Activated T-helper 17 cell treated with anti-CD3 and anti-CD28 coated beads, Interleukin-2, amount 50 U/mL, for 72 hours (primary cell): ENCODE measurements around the gene SELENOS. TPM values are rescaled to one million over a fixed set of nuclear protein-coding genes. Genes with fewer than 3 reads are reported as not detected.
A peak's percentile ranks its signal among the peaks of the same experiment; 100 is the strongest.

Source experiments
- ATAC-seq: fragments of 150-1000 bp; cut with Tn5 transposase; replicated peaks from 2 replicates; pipeline ENCODE4 v1.10.0; 2021; ENCODE audit warnings: mild to moderate bottlenecking, moderate library complexity
- H3K27ac Mint-ChIP-seq: one replicate; pipeline ENCODE4 v1.8.0; 2022; ENCODE audit warnings: mixed read lengths
- H3K27me3 Mint-ChIP-seq: one replicate; pipeline ENCODE4 v1.8.0; 2022; ENCODE audit warnings: mixed read lengths
- H3K36me3 Mint-ChIP-seq: one replicate; pipeline ENCODE4 v1.8.0; 2022; ENCODE audit warnings: low read depth, mild to moderate bottlenecking, mixed read lengths
- H3K4me1 Mint-ChIP-seq: one replicate; pipeline ENCODE4 v1.8.0; 2022; ENCODE audit warnings: mixed read lengths
- H3K4me3 Mint-ChIP-seq: one replicate; pipeline ENCODE4 v1.8.0; 2022; ENCODE audit warnings: mild to moderate bottlenecking, mixed read lengths
- H3K9me3 Mint-ChIP-seq: one replicate; pipeline ENCODE4 v1.8.0; 2022; ENCODE audit warnings: mixed read lengths
- total RNA-seq, 2 donors: library from RNA; stranded (reverse); gene quantifications; one replicate each; pipeline ENCODE4 v1.2.3, GENCODE V29; 2022

The SELENOS gene
- total RNA-seq, 2 donors from 2014 or later, result 22.6 to 32.2 TPM

GRCh38 chr15:101273534-101273933 lies 3.8 kb downstream of the SELENOS start:
- Mint-ChIP-seq H3K9me3 (no peaks in the 10 kb centered on the region), H3K27ac (no peak overlapping the region), H3K4me3 (no peak overlapping the region), H3K36me3 (peaks cover 81% of the 10 kb centered on the region), H3K4me1 (peaks cover 14% of the 10 kb centered on the region), H3K27me3 (no peaks in the 10 kb centered on the region)
- ATAC-seq, result no peak

GRCh38 chr15:101272584-101272983 lies 4.7 kb downstream of the SELENOS start:
- Mint-ChIP-seq H3K4me1 (peaks cover 14% of the 10 kb centered on the region), H3K27me3 (no peaks in the 10 kb centered on the region), H3K4me3 (no peak overlapping the region), H3K9me3 (no peaks in the 10 kb centered on the region), H3K36me3 (peaks cover 71% of the 10 kb centered on the region), H3K27ac (no peak overlapping the region)
- ATAC-seq, result no peak

- Mint-ChIP-seq H3K4me3 (no peak overlapping the region), H3K27ac (peak overlapping the region; percentile 20), H3K4me1 (peaks cover 9% of the 10 kb centered on the region), H3K27me3 (no peaks in the 10 kb centered on the region), H3K36me3 (peaks cover 59% of the 10 kb centered on the region), H3K9me3 (no peaks in the 10 kb centered on the region)
- no peak for ATAC-seq
These were observed 7.6 kb downstream of the SELENOS start for GRCh38 chr15:101269479-101270223.

- H3K9me3 Mint-ChIP-seq, result no peaks in the 10 kb centered on the region
- no peak overlapping the region for H3K4me3 Mint-ChIP-seq
- H3K4me1 Mint-ChIP-seq, result peaks cover 7% of the 10 kb centered on the region
- no peak overlapping the region for H3K27ac Mint-ChIP-seq
- no peaks in the 10 kb centered on the region for H3K27me3 Mint-ChIP-seq
- peaks cover 38% of the 10 kb centered on the region for H3K36me3 Mint-ChIP-seq
- no peak for ATAC-seq
These were observed 9.8 kb downstream of the SELENOS start for GRCh38 chr15:101267320-101268104.

GRCh38 chr15:101266787-101267186 lies 10.5 kb downstream of the SELENOS start:
- no peak for ATAC-seq
- H3K36me3 Mint-ChIP-seq, result peaks cover 31% of the 10 kb centered on the region
- no peaks in the 10 kb centered on the region for H3K9me3 Mint-ChIP-seq
- no peak overlapping the region for H3K27ac Mint-ChIP-seq
- peaks cover 7% of the 10 kb centered on the region for H3K4me1 Mint-ChIP-seq
- H3K4me3 Mint-ChIP-seq, result no peak overlapping the region
- H3K27me3 Mint-ChIP-seq, result no peaks in the 10 kb centered on the region

- Mint-ChIP-seq H3K4me3 (no peak overlapping the region), H3K4me1 (peaks cover 7% of the 10 kb centered on the region), H3K27ac (no peak overlapping the region), H3K9me3 (no peaks in the 10 kb centered on the region), H3K27me3 (no peaks in the 10 kb centered on the region), H3K36me3 (peaks cover 23% of the 10 kb centered on the region)
- ATAC-seq, result no peak
These were observed 11.3 kb downstream of the SELENOS start for GRCh38 chr15:101266034-101266433.

GRCh38 chr15:101264911-101265641 lies 12.2 kb downstream of the SELENOS start:
- H3K27me3 Mint-ChIP-seq, result peaks cover under 1% of the 10 kb centered on the region
- H3K9me3 Mint-ChIP-seq, result no peaks in the 10 kb centered on the region
- H3K4me3 Mint-ChIP-seq, result no peak overlapping the region
- no peak for ATAC-seq
- peaks cover 7% of the 10 kb centered on the region for H3K4me1 Mint-ChIP-seq
- H3K36me3 Mint-ChIP-seq, result peaks cover 13% of the 10 kb centered on the region
- no peak overlapping the region for H3K27ac Mint-ChIP-seq

- no peak overlapping the region for H3K4me3 Mint-ChIP-seq
- H3K27me3 Mint-ChIP-seq, result peaks cover 7% of the 10 kb centered on the region
- ATAC-seq, result peak; percentile 21
- peaks cover 3% of the 10 kb centered on the region for H3K36me3 Mint-ChIP-seq
- H3K27ac Mint-ChIP-seq, result no peak overlapping the region
- H3K4me1 Mint-ChIP-seq, result peaks cover 3% of the 10 kb centered on the region
- H3K9me3 Mint-ChIP-seq, result no peaks in the 10 kb centered on the region
These were observed 13.3 kb downstream of the SELENOS start for GRCh38 chr15:101264011-101264410.

- H3K9me3 Mint-ChIP-seq, result no peaks in the 10 kb centered on the region
- H3K4me1 Mint-ChIP-seq, result peaks cover 4% of the 10 kb centered on the region
- ATAC-seq, result no peak
- H3K27ac Mint-ChIP-seq, result no peak overlapping the region
- H3K27me3 Mint-ChIP-seq, result peaks cover 10% of the 10 kb centered on the region
- no peak overlapping the region for H3K4me3 Mint-ChIP-seq
- H3K36me3 Mint-ChIP-seq, result no peaks in the 10 kb centered on the region
These were observed 14.7 kb downstream of the SELENOS start for GRCh38 chr15:101262551-101262950.

GRCh38 chr15:101258238-101259144 lies 18.8 kb downstream of the SELENOS start:
- peaks cover 10% of the 10 kb centered on the region for H3K27me3 Mint-ChIP-seq
- no peak overlapping the region for H3K4me3 Mint-ChIP-seq
- no peaks in the 10 kb centered on the region for H3K9me3 Mint-ChIP-seq
- peaks cover 12% of the 10 kb centered on the region for H3K4me1 Mint-ChIP-seq
- H3K27ac Mint-ChIP-seq, result no peak overlapping the region
- ATAC-seq, result peak; percentile 68
- no peaks in the 10 kb centered on the region for H3K36me3 Mint-ChIP-seq

GRCh38 chr15:101256757-101257156 lies 20.5 kb downstream of the SELENOS start:
- Mint-ChIP-seq H3K27me3 (peaks cover 10% of the 10 kb centered on the region), H3K4me3 (no peak overlapping the region), H3K27ac (no peak overlapping the region), H3K9me3 (no peaks in the 10 kb centered on the region), H3K4me1 (peaks cover 12% of the 10 kb centered on the region), H3K36me3 (peaks cover 10% of the 10 kb centered on the region)
- no peak for ATAC-seq

- peaks cover 16% of the 10 kb centered on the region for H3K36me3 Mint-ChIP-seq
- no peak overlapping the region for H3K27ac Mint-ChIP-seq
- peaks cover 12% of the 10 kb centered on the region for H3K4me1 Mint-ChIP-seq
- ATAC-seq, result no peak
- H3K4me3 Mint-ChIP-seq, result no peak overlapping the region
- H3K9me3 Mint-ChIP-seq, result no peaks in the 10 kb centered on the region
- peaks cover 10% of the 10 kb centered on the region for H3K27me3 Mint-ChIP-seq
These were observed 21.6 kb downstream of the SELENOS start for GRCh38 chr15:101255615-101256241.

GRCh38 chr15:101255051-101255395 lies 22.3 kb downstream of the SELENOS start:
- peaks cover 16% of the 10 kb centered on the region for H3K4me1 Mint-ChIP-seq
- no peak overlapping the region for H3K27ac Mint-ChIP-seq
- H3K9me3 Mint-ChIP-seq, result no peaks in the 10 kb centered on the region
- peaks cover 10% of the 10 kb centered on the region for H3K27me3 Mint-ChIP-seq
- ATAC-seq, result no peak
- no peak overlapping the region for H3K4me3 Mint-ChIP-seq
- peaks cover 23% of the 10 kb centered on the region for H3K36me3 Mint-ChIP-seq
